Stimulated activated CD8-positive, alpha-beta memory T cell treated with anti-CD3 and anti-CD28 coated beads, Interleukin-4, amount 100 ng/mL, for 1 hour (primary cell): ENCODE data around the gene ZC3H15.
"Not testable (repeated sequence)": the region's sequence is repeated elsewhere in the genome, so short reads cannot be mapped to it uniquely, and the experiment has no call there.

ENCODE experiments used
- DNase-seq, 2 donors: peaks; one replicate each; pipeline ENCODE4 v3.0.0-alpha.2; 2020; ENCODE audit warnings: low read depth in 2 of 2, low spot score in 1 of 2

ZC3H15 gene

DNA sequence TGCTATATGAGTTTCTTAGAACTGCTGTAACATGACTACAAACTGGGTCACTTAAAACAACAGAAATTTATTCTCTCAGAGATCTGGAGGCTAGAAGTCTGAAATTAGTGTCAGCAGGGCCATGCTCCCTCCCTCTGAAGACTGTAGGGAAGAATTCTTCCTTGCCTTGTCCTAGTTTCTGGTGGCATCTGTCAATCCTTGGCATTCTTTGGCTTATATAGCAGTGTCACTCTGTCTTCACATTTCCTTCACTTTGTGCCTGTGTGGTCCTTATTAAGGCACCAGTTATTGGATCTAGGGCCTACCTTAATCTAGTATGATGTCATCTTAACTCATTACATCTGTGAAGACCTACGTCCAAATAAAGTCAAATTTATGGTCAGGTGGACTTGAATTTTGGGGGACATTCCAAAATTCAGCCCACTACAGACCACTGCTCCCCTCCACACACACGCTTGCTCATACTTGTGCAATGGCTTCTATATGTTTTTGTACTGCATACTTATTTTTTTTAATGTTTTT lies 7.6 kb downstream of the ZC3H15 start:
- no peak for DNase-seq

GRCh38 chr2:186496401-186496800 lies 10.3 kb downstream of the ZC3H15 start:
- no peak for DNase-seq

DNA sequence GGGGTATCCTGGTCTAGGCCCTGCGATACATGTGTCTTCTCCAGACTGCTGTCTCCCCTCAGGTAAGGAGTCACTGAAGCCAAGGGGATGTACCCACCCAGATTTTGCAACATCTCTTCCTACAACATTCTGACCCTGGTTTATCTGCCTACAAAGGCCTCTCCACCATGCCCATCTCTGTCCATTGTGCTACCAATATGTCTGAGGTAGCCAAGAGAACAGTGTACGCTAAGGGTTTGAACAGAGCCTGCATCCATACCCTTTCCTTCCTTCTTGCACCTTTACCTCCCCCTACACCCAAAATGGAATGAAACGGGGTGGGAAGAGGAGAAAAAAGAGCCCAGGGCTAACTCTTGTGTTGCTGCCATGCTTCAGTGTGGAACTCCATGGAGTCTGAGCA lies 11.9 kb downstream of the ZC3H15 start:
- DNase-seq: no peak

- DNase-seq: no peak
These were observed 12.8 kb downstream of the ZC3H15 start for GRCh38 chr2:186498834-186499233.

DNA sequence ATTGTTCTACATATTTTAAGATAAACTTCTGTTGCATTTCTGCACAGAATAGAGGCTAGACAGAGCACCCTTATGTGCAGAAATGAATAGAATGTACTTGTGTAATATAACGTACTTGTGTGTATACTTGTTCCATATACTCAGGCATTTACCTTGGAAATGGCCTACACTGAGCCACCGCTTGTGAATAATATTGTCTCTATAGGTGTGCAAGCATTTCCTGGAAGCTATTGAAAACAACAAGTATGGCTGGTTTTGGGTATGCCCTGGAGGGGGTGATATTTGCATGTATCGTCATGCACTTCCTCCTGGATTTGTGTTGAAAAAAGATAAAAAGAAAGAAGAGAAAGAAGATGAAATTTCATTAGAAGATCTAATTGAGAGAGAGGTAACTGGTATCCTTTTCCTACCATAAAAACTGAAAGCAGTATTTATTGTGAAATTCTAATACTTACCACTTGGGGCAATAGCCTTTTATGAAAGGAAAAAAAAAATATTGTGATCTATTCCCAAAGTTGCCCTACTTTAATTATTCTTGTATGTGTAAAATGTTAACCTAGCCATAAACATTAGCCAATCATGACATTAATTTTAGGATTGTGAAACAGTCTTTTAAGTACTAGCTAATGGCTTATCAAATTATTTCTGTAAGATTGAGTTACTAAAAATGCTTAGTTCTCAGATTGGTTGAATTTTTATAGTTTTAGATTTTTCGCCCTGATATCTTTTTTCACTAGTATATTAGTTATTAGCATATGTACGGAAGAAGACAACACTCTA lies 18.0 kb downstream of the ZC3H15 start:
- no peak for DNase-seq

DNA sequence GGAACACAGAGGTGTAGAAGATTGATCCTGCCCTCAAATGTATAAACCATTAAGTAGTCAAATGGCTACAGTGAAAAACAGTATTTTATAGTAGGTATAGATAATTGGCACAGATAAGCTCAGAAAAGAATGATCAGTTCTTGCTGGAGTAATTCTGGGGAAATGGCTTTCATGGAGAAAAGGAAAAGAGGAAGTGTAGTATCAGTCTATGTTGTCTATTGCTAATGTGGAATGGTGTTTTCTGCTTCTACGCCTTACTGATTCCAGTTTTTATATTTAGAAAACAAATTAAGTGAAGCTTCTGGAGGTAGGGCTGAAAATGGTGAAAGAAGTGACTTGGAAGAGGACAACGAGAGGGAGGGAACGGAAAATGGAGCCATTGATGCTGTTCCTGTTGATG lies 22.2 kb downstream of the ZC3H15 start:
- DNase-seq: no peak

DNA sequence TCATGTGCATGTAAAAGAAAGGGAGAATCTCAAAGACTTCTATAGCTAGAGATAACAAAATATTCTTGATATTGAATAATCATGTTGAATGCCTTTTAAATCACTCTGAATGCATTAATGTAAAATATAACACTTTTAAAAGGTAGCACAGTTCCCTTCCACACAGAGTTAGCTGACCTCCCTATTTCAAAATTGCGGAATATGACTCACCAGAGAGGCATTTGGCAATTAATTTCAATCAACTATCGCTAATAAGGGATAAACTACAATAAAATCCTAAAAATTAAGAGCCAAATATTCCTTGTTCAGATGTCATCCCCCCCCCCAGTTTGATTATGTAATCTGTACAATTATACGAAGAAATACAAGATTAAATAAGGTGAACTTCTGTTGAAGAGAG lies 29.3 kb downstream of the ZC3H15 start:
- no peak for DNase-seq

DNA sequence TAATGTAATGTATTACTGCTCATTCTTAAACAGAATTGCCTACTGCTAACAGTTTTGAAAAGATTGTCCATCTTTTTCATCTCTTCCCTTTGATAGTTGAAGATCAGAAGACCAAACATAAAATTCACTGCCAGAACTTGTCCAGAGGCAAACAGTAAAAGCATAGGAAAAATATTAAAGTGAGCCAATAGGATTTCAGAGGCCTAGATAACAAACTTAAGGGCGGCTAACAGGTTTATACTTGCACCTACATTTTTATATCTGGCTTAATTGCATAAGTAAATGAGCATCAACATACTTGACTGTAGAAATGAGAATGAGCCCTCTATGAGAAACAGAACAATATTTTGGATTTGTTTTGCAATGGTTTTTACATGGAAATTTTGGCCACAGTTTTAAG lies 30.3 kb downstream of the ZC3H15 start:
- DNase-seq: no peak

GRCh38 chr2:186517090-186517489 lies 31.0 kb downstream of the ZC3H15 start:
- DNase-seq: no peak

GRCh38 chr2:186518291-186518690 lies 32.2 kb downstream of the ZC3H15 start:
- DNase-seq: no peak

DNA sequence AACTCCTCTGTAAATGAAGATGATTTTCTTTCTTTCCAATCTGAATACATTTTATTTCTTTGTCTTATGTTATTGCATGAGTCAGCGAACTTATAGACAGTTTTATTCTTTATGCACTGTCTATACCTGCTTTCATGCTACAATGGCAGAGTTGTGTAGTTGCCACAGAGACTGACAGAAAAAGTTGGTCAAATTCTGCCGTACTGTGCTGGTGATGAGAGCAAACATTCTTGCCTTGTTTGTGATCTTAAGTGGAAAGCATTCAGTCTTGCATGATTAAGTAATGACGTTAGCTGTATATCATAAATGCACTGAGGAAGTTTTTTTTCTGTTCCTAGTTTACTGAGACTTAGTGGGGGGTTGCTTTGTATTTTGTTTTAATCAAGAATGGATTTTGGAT lies 32.9 kb downstream of the ZC3H15 start:
- no peak for DNase-seq

DNA sequence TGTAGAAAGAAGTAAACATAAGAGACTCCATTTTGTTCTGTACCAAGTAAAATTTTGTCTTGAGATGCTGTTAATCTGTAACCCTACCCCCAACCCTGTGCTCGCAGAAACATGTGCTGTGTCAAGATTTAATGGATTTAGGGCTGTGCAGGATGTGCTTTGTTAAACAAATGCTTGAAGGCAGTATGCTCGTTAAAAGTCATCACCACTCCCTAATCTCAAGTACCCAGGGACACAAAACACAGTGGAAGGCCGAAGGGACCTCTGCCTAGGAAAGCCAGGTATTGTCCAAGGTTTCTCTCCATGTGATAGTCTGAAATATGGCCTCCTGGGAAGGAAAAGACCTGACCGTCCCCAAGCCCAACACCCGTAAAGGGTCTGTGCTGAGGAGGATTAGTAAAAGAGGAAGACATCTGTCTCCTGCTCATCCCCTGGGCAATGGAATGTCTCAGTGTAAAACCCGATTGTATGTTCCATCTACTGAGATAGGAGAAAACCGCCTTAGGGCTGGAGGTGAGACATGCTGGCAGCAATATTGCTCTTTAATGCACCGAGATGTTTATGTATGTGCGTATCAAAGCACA lies 35.6 kb downstream of the ZC3H15 start:
- not testable (repeated sequence) for DNase-seq

GRCh38 chr2:186522450-186522849 lies 36.4 kb downstream of the ZC3H15 start:
- no peak for DNase-seq

- no peak for DNase-seq
These were observed 37.7 kb downstream of the ZC3H15 start for GRCh38 chr2:186523791-186524190.

GRCh38 chr2:186526281-186526680 lies 40.2 kb downstream of the ZC3H15 start:
- DNase-seq: no peak

GRCh38 chr2:186530314-186530713 lies 44.3 kb downstream of the ZC3H15 start:
- DNase-seq: no peak

DNA sequence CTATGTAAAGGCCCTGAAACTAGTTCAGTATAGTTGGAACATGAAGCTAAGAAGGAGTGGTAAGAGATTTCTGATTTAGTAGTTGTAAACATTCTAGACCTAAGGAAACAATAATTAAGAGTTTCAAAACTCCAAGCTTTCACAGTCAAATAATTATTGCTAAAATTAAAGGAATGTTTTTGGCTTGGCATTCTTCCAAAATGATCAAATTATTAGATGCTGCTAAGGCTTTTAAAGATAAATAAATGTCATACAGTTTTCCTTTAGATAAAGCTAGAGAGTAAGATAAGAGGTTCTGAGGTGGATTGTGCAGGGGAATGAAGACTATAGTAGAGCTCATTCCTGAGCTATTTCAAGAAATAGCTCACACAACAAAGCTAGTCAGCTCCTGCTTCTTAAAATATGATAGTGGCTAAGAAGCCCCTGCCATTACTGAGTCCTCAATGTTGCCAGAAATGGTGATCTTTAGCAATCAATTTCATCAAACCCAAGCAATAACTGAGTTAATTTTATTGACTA lies 45.3 kb downstream of the ZC3H15 start:
- no peak for DNase-seq

DNA sequence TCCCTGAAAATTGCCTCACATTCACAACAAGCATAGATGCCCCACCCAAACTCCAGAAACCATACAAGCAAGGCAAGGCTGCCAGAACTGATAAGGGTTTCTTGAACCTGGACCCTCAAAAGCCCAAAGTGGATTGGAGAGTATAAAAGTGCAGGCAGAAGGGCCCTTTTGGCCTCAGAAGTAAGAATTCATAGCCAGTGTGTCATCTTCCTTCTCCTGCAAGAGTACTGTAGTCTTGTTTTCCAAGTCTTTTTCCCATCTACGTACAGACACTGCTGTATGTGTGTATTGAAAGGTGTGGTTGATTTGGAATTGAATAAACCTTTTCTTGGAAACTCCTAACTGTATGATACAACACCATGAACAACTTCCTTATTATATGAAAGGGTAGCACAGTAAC lies 46.8 kb downstream of the ZC3H15 start:
- DNase-seq: no peak

- DNase-seq: no peak
These were observed 47.7 kb downstream of the ZC3H15 start for GRCh38 chr2:186533717-186534116.

DNA sequence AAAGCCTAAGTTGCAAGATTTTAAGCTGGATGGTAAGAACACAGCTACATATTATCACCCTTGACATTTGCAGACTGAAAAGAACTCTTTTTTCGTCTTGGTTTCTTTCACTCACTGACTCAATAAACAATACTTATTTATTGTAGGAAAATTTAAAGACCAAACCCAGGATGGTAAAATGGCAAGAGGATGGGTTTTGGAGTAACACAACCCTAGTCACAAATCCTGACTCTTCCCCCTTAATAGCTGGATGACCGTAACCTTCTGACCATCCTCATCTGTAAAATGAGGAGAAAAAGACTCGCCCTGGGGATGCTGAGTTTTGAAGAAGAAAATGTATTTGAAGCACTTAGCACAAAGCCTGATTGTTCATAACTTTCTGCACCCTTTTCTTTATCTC lies 48.3 kb downstream of the ZC3H15 start:
- DNase-seq: no peak

GRCh38 chr2:186535861-186536260 lies 49.8 kb downstream of the ZC3H15 start:
- no peak for DNase-seq

DNA sequence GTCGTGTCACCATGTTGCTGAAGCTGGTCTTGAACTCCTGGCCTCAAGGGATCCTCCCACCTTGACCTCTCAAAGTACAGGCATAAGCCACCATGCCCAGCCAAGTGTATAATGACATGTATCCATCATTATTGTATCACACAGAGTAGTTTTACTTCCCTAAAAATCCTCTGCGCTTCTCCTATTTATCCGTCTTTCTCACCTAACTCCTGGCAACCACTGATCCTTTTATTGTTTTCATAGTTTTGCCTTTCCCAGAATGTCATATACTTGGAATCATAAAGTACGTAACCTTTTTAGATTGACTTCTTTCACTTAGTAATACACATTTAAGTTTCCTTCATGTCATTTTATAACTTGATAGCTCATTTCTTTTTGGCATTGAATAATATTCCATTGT lies 51.0 kb downstream of the ZC3H15 start:
- DNase-seq: no peak

DNA sequence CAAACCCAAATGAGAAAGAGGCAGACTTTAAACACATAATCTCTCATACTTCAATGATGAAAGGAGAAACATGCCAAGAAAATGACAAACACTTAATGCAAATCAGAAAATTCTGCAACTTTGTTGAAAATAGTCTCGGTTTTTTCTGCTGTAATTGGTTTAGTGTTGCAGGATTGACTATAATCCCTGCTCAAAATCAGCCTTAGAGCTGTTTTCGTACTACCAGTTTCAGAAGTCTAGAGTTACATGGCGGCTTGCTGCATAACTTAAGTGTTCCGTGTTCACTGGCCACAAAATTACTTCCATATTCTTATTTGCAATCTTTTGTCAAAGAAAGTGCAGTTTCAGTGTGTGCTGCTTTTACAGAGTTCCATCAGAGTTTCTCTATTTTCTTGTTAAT lies 54.9 kb downstream of the ZC3H15 start:
- DNase-seq: no peak
